Activated CD8-positive, alpha-beta memory T cell treated with anti-CD3 and anti-CD28 coated beads, Interleukin-2, amount 50 U/mL, for 24 hours (primary cell): ENCODE results near the gene AP1M1.
A peak's percentile ranks its signal among the peaks of the same experiment; 100 is the strongest.

Source experiments
- DNase-seq: peaks from one replicate; pipeline ENCODE4 v3.0.0-alpha.2; 2020; ENCODE audit errors: extremely low read depth

Gene AP1M1

DNA sequence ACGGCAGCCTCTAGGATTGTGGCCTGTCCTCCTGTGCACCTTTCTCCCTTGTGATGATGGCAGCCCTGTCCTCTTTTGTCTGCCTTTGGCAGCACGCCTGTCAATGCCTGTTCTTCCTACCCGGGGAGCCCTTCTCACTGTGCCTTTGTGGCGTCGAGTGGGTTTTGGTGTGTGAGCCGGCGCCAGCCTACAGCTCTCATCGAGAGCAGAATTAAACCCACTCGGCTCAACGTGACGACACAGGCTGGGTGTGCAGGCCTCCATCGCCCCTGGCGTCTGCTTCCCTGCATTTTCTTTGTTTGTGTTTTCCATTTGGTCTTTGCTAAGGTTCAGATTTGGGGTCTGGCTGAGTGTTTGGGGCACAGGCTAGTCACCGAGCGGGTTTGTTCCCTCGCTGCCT lies 34.4 kb downstream of the AP1M1 start:
- no peak for DNase-seq

DNA sequence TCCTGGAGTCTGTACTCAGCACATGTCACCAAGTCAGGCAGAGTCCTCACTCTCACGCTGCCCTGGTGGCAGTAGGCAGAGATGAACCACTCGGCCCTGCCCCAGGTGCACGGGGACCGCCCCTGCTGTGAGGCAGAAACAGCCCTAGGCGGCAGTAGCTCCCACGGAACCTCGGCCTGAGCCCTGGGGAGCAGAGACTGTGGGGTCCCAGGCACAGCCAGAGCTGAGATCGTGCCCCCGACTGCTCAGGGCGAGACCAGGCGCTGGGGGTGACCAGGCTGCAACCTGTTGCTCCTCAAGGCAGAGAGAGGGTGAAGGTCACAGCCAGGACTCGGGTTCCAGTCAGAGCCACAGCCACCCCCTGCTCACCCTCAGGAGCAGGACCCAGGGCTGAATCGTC lies 34.9 kb downstream of the AP1M1 start:
- no peak for DNase-seq

DNA sequence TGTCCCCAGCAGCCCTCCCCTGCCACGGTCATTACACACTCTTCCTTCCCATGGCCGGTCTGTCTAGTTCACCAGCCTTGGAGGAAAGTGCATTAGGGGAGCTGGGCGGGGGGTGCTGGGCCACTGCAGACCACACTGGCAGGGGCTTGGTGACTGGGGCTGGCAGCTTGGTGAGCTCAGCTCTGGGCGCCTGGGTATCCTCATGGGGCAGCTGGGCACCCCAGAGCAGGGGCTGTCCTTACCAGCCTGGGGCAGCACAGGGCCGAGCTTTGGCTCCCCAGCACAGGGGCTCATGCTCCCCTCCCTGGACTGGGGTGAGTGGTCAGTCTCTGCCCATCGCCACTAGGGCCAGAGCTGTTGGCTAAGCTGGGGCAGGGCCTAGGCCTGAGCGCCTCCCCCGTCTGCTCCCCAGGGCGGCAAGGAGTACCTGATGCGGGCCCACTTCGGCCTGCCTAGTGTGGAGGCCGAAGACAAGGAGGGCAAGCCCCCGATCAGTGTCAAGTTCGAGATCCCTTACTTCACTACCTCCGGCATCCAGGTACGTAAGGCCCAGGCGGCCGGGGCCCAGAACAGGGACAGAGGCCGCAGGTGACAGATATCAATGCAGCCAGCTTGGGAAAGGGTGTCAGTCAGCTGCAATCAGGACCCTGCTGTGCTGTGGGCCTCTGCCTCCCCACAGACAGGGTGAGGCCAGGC lies 35.5 kb downstream of the AP1M1 start:
- DNase-seq: no peak

DNA sequence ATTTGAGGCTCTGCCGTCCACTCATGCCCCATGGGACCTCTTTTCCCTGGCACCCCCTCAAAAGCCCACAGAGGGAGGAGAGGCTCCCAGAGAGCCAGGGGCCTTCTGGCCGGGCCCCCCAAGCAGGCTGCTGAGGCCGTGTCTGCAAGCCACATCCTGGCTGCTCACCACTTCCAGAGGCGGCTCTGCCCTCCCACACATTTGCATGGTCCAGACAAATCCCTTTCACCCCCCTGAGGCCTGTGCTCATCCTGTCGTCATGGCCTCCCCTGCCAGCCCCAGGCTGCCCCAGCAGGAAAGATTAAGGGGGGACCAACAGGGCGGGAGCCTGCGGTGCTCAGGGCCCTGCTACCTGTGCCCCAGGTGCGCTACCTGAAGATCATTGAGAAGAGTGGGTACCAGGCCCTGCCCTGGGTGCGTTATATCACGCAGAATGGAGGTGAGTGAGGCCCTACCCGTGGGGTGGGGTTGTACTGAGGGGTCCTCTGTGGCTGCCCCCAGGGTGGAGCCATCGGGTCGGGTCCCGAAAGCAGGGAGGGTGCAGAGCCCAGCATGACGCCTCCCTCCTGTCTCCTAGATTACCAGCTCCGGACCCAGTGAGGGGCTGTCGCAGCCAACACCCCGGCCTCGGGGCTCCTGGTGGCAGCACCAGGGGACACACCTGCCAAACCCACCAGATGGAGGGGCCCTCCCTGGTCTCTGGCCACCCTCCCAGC lies 36.3 kb downstream of the AP1M1 start:
- no peak for DNase-seq

DNA sequence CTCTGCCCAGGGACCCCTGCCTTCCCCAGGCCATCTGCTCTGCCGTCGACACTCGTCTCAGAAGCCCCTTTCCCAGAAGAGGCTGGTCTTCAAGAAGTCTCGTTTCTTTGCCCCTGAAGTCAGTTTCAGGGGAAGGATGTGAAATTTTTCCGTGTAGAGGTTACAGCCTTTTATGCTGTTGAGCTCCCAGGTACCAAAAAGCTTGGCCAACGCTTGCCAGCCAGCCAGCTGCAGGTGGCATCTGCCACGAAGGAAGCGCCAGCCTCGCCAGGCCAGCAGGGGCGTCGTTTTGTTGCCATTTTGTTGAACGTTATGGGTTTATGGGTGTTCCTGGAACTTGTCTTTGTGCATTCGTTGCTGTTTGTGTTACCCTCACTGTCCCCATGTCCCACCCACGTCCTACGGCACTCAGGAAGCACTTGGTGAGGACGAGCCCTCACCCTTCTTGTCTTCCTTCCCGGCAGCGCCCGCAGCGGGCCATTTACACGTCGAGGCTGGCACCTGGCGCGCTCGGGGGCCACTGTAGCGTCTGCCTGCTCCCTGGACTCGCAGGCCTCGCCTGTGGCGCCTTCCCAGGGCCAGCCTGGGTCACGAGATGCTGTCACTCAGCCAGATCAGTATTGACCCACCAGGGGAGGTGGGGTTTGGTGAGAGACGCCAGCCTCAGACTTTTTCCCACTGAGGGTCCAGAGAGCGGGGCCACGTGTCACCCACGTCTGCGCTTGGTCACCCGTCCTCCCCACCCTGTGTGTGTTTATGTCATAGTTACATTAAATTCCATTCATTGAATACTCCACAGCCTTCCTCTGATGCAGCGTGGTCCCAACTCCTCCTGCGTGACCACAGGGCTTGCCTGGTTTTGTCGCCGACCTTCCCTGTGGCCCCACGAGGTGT lies 37.1 kb downstream of the AP1M1 start:
- no peak for DNase-seq

DNA sequence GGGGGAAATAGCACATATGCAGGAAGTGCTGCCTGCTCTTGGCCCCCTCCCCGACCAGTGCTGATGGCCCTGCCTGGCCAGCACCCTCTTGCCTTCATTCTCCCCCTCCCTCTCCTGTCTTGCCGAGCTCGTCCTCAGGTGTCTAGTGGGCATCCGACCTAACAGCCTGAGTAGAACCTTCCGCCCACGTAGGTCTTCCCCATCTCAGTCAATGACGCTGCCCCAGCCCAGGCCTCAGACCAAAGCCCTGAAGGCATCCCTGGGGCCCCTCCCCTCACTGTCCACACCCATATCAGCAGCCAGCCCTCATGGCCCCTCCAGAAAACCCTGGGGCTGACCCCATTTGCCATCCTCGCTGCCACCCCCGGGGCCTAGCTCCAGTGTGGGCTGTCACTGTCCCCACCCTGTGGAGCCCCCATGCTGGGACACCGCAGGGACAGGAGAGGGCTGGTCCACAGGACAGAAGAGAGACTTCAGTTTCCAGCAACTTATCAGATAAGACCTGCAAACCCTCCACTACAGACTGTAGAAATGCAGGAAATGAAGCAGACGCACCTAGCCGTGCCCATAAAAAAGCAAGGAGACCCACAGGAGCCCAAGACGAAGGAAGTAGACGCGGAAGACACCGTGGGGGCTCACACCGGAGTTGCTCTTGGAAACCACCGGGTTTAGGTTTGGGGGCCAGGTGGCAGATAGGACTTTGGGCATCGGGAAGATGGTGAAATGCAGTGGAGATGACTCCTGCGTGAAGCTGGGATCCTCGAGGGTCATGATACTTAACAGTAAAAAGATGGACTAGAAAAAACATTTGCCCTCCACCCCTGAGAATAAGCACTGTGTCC lies 38.3 kb downstream of the AP1M1 start:
- DNase-seq: no peak

DNA sequence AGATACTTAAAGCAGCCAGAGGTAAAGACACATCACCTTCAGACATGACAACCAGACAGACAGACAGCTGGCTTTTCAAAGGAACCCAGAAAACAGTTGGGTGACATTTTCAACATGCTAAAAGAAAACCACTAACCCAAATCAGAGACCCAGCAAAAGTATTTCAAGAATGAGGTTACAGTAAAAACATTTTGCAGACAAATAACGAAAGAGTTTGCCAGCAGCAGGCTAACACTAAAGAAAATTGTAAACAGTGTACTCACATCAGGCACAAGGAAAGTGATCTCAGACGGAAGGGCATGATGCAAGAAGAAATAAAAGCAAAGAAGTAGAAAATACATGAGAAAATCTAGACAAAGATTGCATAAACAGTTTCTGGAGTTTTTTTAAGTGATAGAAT lies 46.4 kb downstream of the AP1M1 start:
- no peak for DNase-seq

DNA sequence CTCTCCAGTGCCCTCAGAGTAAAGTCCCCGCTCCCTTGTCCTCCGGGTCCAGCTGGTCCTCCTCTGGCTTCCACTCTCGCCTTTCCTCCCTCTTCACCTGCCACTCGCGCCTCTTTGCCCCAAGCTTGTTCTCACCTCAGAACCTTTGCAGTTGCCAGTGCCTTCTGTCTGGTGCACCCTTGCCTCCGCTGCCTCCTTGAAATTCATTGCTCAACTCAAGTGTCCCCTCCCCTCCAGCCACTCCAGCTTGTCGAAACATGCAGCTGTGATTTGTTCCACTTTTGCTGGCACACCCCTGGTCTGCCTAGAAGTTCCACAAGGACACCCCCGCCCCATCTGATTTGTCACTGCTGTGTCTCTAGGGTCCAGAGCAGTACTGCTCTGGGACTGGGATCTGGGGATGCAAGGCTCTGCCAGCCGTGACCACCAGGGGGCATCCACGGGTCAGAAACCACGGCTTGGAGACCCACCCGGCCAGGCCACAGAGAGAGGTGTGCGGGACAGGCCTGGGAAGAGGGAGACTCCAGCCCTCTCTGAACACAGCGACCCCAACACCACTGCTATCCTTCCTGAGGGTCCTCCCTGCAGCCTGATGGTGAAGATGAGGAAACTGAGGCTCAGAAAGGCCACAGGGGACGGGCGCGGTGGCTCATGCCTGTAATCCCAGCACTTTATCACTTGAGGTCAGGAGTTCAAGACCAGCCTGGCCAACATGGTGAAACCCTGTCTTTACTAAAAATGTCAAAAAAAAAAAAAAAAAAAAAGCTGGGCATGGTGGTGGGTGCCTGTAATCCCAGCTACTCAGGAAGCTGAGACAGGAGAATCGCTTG lies 49.9 kb downstream of the AP1M1 start:
- peak; percentile 54 for DNase-seq

DNA sequence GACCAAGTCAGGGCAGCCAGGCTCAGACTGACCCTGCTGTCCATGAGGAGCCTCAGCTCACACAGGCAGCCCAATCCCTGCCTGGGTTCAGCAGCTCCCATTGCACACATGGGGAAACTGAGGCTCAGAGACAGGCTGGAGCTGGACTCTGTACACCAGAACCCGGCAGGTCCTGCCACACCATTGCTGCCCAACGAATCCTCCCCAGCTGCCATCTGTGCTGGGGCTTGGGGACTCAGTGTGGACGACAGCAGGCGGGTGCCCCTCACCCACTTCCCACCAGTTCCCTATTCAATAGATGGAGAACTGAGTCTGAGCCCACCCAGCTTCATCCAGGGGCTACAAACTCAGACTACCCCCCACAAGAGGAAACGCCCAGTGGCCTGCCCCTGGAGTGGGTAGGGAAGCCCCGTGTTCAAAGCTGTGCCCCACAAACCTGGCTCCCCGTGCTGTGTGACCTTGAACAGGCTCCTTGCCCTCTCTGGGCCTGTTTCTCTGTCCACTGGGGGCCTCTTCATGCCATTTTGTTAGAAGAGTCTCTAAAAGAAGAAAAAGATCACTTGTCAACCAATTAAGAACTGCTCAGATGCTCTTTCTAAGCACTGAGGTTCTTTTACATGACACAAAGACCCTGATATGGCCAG lies 50.8 kb downstream of the AP1M1 start:
- DNase-seq: no peak

DNA sequence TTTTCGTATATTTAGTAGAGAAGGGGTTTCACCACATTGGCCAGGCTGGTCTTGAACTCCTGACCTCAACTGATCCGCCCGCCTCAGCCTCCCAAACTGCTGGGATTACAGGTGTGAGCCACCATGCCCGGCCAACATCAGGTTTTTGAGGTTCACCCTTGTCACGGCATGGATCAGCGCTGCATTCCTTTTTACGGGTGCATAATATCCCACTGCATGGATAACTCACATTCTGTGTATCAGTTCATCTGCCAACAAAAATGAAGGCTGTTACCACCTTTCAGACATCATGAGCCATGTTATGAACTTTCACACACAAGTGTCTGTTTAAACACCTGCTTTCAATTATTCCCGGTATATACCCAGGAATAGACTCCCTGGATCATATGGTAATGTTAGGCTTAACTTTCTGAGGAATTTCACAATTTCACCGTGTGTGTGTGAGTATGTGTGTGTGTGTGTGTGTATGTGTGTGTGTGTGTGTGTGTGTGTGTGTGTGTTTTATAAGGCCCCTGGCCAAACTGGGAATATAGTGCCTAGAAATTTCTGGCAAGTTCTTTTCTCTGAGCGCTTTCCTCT lies 52.2 kb downstream of the AP1M1 start:
- DNase-seq: no peak

DNA sequence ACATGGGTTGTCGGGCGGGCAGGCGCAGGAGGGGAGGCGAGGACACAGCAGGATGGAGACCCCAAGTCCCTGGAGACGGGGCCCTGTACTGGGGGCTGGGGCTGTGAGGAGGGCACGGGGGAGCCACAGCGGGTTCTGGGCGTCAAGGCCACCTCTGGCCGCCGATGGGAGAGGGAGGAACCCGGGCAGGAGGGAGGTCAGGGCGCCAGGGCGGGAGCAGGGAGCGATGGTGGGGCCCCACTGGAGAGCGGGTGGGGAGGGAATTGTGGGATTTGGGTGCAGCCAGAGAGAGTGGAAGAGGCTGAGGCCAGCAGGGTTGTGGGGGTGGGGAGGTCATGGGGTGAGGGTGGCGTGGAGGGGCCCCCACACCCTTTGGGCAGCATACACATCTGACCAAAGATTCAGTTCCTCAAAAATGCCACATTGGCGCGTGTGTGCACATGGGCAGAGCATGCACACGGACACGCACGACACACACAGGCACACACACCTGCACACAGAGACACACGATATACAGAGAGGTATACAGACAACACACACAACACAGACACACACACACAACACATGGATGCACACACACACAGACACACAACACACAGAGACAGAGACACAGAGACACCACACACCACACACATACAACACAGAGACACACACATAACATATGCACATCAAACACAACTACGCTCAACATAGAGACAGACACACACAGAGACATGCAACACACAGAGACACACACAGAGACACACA lies 54.9 kb downstream of the AP1M1 start:
- DNase-seq: no peak

DNA sequence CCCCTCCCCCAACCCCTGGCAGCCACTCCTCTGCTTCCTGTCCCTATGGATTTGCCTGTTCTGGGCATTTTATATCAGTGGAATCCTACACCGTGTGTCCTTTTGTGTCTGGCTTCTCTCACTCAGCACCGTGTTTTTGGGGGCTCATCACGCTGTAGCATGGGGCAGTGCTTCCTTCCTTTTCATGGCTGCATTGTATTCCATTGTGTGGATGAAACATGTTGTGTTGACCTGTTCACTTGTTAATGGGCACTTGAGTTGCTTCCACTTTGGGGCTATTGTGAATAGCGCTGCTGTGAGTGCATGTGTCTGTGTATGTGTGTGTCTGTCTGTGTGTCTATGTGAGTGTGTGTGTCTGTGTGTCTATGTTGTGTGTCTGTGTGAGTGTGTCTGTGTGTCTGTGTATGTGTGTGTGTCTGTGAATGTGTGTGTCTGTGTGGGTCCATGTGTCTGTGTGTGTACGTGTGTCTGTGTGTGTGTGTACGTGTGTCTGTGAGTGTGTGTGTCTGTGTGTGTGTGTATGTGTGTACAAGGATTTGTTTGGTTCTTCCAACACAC lies 57.2 kb downstream of the AP1M1 start:
- DNase-seq: no peak

DNA sequence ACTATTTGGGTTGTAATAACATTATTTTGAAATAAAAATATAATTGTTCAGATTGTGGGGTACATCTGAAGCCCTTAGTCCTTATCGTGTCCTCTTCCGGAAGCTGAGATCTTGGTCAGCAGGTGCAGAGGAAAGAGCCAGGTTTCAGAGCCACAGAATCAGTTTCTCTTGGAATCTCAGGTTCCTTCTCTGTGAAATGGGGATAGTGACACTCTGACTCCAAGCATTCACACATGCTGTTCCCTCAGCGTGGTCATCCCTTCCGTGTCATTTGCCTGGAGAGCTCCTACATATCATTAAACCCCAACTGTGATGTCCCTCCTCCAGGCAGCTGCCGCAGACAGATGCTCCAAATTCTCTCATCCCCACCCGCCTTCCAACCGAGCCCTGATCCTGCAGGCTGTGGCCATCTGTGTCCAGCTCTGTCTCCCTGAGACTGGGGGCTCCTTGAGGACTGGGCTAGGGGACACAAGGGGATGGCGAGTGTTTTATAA lies 59.8 kb downstream of the AP1M1 start:
- no peak for DNase-seq

DNA sequence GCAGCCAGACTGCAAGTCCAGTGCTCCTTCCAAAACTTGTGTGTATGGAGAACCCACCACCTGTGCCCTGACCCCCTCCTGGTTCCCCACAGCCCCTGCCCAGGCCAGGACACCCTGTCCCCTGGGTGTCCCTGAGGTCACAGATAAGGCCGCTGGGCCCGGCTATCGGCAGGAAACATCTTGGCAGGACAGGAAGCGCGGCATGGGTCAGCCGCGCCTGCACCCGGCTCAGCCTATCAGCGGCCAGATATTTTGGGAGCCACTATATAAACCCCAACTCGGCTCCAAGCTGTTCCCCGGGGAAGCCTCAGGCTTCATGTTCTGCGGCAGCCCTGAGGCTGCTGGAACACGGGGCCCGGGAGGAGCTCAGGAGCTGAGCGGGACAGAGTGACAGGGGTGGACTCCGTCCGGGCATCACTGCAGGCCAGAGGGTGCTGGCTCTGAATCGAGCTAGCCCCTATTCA lies 60.8 kb downstream of the AP1M1 start:
- no peak for DNase-seq

DNA sequence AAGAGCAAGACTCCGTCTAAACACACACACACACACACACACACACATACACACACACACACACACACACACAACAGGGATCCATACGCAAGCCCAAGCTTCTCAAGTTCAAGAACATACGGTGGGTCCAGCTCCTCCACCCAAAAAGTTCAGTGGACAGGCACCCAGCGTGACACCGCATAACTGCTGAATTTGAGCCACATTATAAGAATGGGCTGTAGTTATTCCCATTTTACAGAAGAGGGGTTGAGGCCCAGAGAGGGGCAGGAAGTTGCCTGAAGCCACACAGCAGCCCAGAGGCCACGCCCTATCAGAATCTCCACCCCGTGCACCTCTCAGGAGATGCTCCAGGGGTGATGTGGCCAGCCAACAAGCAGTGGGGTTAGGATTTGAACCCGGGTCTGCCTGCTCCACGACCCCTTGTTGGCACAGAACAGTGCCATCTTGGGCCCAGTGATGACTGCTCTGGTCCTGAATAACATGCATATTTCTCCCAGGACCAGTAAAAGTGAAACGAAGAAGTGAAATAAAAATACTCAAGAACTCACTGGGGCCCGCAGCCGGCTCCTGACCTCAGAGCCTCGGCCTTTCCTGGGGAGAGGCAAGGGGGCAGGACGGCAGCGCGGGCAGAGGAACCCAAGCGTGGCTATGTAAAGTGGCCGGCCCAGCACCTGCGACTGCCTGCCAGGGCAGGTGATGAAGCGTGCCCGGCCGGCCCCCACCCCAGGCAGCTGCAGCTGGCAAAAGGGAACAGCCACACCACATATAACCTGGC lies 61.9 kb downstream of the AP1M1 start:
- no peak for DNase-seq

DNA sequence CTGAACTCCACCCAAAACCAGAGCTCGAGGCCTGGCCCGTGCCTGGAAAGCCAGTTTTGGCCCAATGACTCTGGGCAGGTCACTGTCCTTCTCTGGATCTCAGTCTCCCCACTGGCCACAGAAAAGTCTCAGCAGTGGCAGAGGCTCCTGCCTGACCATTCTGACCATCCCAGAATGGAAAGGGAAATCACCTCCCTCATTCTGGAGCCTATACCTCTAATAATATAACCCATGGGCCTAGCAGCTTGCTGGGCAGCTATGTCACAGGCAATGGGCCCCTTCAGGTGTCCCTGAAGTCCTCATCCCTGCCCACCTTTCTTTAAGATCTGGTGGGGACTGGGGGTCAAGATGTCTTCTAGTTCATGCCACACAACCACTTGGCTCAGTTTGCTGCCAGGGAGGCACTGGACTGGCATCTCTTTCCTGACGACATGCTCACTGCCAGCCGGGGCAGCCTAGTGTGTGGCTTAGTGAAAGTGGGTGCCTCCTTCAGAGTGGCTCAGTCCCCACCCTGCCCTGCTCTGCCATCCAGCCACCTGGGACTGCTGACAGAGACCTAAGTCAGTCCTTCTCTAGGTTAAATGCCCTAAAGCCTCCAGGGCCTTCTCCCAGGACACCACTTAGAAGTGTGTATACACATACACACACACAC lies 62.6 kb downstream of the AP1M1 start:
- no peak for DNase-seq

DNA sequence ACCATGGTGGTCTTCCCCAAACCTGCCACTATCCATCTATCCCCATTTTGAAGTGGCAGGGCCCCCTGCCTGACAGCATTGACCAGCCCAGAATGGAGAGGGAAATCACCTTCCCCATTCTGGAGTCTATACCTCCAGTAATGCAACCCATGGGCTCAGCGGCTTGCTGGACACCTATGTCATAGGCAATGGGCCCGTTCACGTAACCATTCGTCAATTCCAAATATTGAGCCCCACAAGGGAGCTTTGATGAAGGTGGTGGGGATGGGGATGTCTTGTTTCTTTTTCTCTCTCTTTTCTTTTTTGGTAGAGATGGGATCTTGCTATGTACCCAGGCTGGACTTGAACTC lies 63.1 kb downstream of the AP1M1 start:
- no peak for DNase-seq
